OCI-LY1 (cell line): ENCODE results near the gene ZNF547.

Experiments
- H2AFZ ChIP-seq: fragments of 200-600 bp; sonication (generic), shearing (Covaris generic); 2 replicates; pipeline ENCODE4 v1.6.0; 2014; ENCODE audit warnings: antibody characterized with exemption, mild to moderate bottlenecking, low read length
- H3F3A ChIP-seq: fragments of 200-600 bp; sonication (generic), shearing (Covaris generic); 2 replicates; pipeline ENCODE4 v1.6.0; 2014; ENCODE audit warnings: mild to moderate bottlenecking, antibody characterized with exemption, low read length, moderate library complexity; ENCODE audit not compliant: insufficient read depth
- H3K27ac ChIP-seq: fragments of 200-600 bp; sonication (generic); 2 replicates; pipeline ENCODE4 v1.5.1; 2014; ENCODE audit warnings: low read length, mixed run types, mild to moderate bottlenecking, low read depth; ENCODE audit not compliant: poor library complexity, severe bottlenecking
- H3K27me3 ChIP-seq: fragments of 200-600 bp; sonication (generic); 2 replicates; pipeline ENCODE4 v1.6.0; 2014; ENCODE audit warnings: antibody characterized with exemption, mild to moderate bottlenecking, low read length, moderate library complexity; ENCODE audit not compliant: insufficient read depth
- H3K36me3 ChIP-seq: fragments of 200-600 bp; sonication (generic); 2 replicates; pipeline ENCODE4 v1.6.1; 2014; ENCODE audit warnings: mild to moderate bottlenecking, antibody characterized with exemption, low read length, moderate library complexity, mixed read lengths; ENCODE audit not compliant: insufficient read depth
- H3K4me1 ChIP-seq: fragments of 200-600 bp; sonication (generic); 2 replicates; pipeline ENCODE4 v1.5.1; 2014; ENCODE audit warnings: mild to moderate bottlenecking, low read length, moderate library complexity; ENCODE audit not compliant: insufficient read depth, severe bottlenecking
- H3K4me2 ChIP-seq: fragments of 200-600 bp; sonication (generic), shearing (Covaris generic); 2 replicates; pipeline ENCODE4 v1.6.1; 2014; ENCODE audit warnings: low read length
- H3K4me3 ChIP-seq: fragments of 200-600 bp; sonication (generic); 2 replicates; pipeline ENCODE4 v1.5.1; 2014; ENCODE audit warnings: low read length, low read depth, mild to moderate bottlenecking, mixed read lengths; ENCODE audit not compliant: poor library complexity, severe bottlenecking
- H3K79me2 ChIP-seq: fragments of 200-600 bp; shearing (Covaris generic); 2 replicates; pipeline ENCODE4 v1.6.1; 2016; ENCODE audit warnings: mixed run types, low read length, mixed read lengths; ENCODE audit not compliant: insufficient read depth
- H3K9ac ChIP-seq: fragments of 200-600 bp; sonication (generic), shearing (Covaris generic); 2 replicates; pipeline ENCODE4 v1.6.1; 2014; ENCODE audit warnings: mild to moderate bottlenecking, low read length, mixed read lengths
- H3K9me2 ChIP-seq: fragments of 200-600 bp; sonication (generic), shearing (Covaris generic); 2 replicates; pipeline ENCODE4 v1.6.1; 2014; ENCODE audit warnings: low read depth, mild to moderate bottlenecking, low read length, mixed read lengths
- H3K9me3 ChIP-seq: fragments of 200-600 bp; shearing (Covaris generic); 2 replicates; pipeline ENCODE4 v1.6.1; 2014; ENCODE audit warnings: low read length, mixed read lengths
- H4K20me1 ChIP-seq: fragments of 200-600 bp; sonication (generic), shearing (Covaris generic); 2 replicates; pipeline ENCODE4 v1.6.0; 2016; ENCODE audit warnings: mild to moderate bottlenecking, low read length; ENCODE audit not compliant: insufficient read depth
- CTCF ChIP-seq: fragments of 200-600 bp; sonication (generic), shearing (Covaris generic); IDR thresholded peaks from 2 replicates; pipeline ENCODE4 v1.5.1; 2017; ENCODE audit warnings: mild to moderate bottlenecking, antibody characterized with exemption, low read length, moderate library complexity, mixed read lengths
- EZH2 ChIP-seq: fragments of 200-600 bp; sonication (generic), shearing (Covaris generic); IDR thresholded peaks from 2 replicates; pipeline ENCODE4 v1.8.0; 2017; ENCODE audit warnings: borderline replicate concordance, mixed run types, mild to moderate bottlenecking, antibody characterized with exemption, low read length, moderate library complexity, mixed read lengths

Gene ZNF547

GRCh38 chr19:57382806-57383488, 19.6 kb downstream of the ZNF547 start:
- H3K4me3 ChIP-seq = no peak overlapping the region
- no peaks in the 10 kb centered on the region for H4K20me1 ChIP-seq
- H3K9me2 ChIP-seq = no peaks in the 10 kb centered on the region
- H3K27ac ChIP-seq = no peak overlapping the region
- no peak overlapping the region for H3K9ac ChIP-seq
- peaks cover 6% of the 10 kb centered on the region for H3K36me3 ChIP-seq
- peaks cover 32% of the 10 kb centered on the region for H3K9me3 ChIP-seq
- TF ChIP-seq EZH2 (no peak), CTCF (no peak)
- no peaks in the 10 kb centered on the region for H3F3A ChIP-seq
- no peaks in the 10 kb centered on the region for H3K79me2 ChIP-seq
- no peaks in the 10 kb centered on the region for H3K4me1 ChIP-seq
- H2AFZ ChIP-seq = no peak overlapping the region
- H3K4me2 ChIP-seq = no peak overlapping the region
- H3K27me3 ChIP-seq = no peaks in the 10 kb centered on the region

GRCh38 chr19:57389194-57389729, 25.9 kb downstream of the ZNF547 start:
- peak overlapping the region; percentile 88; the same call in 1 of the 2 replicates for H2AFZ ChIP-seq
- H3K79me2 ChIP-seq = peaks cover 25% of the 10 kb centered on the region
- peak overlapping the region; percentile 29 for H3K27ac ChIP-seq
- H3K9me2 ChIP-seq = no peaks in the 10 kb centered on the region
- H3K9me3 ChIP-seq = peaks cover 22% of the 10 kb centered on the region
- peak overlapping the region; percentile 44 for H3K9ac ChIP-seq
- H3K27me3 ChIP-seq = no peaks in the 10 kb centered on the region
- no peaks in the 10 kb centered on the region for H4K20me1 ChIP-seq
- peak overlapping the region; percentile 85 for H3K4me2 ChIP-seq
- H3F3A ChIP-seq = no peaks in the 10 kb centered on the region
- no peak for TF ChIP-seq EZH2
- TF ChIP-seq CTCF = no peak
- peaks cover 16% of the 10 kb centered on the region for H3K4me1 ChIP-seq
- peaks cover 20% of the 10 kb centered on the region for H3K36me3 ChIP-seq
- peak overlapping the region; percentile 90 for H3K4me3 ChIP-seq

- peaks cover 25% of the 10 kb centered on the region for H3K36me3 ChIP-seq
- peak within 1 kb of the TSS; percentile 88; the same call in 1 of the 2 replicates for H2AFZ ChIP-seq
- H3K4me2 ChIP-seq = peak within 1 kb of the TSS; percentile 85
- peak within 1 kb of the TSS; percentile 90 for H3K4me3 ChIP-seq
- no peaks in the 10 kb centered on the region for H3F3A ChIP-seq
- peaks cover 21% of the 10 kb centered on the region for H3K9me3 ChIP-seq
- H3K79me2 ChIP-seq = peaks cover 25% of the 10 kb centered on the region
- no peaks in the 10 kb centered on the region for H3K27me3 ChIP-seq
- peak; percentile 4; the same call in 1 of the 2 replicates for TF ChIP-seq CTCF
- no peak for TF ChIP-seq EZH2
- H4K20me1 ChIP-seq = no peaks in the 10 kb centered on the region
- H3K9me2 ChIP-seq = no peaks in the 10 kb centered on the region
- H3K9ac ChIP-seq = peak within 1 kb of the TSS; percentile 87
- H3K27ac ChIP-seq = peak within 1 kb of the TSS; percentile 59
- peaks cover 16% of the 10 kb centered on the region for H3K4me1 ChIP-seq
Measured at GRCh38 chr19:57389730-57390598, 26.6 kb downstream of the ZNF547 start, which contains the start of gene ZNF548. Gene ZNF548 (plus strand): TSS chr19:57389854. CDS start chr19:57390100, 246 bp downstream.
